ENCODE data around the gene MIDN.

MIDN gene

DNA sequence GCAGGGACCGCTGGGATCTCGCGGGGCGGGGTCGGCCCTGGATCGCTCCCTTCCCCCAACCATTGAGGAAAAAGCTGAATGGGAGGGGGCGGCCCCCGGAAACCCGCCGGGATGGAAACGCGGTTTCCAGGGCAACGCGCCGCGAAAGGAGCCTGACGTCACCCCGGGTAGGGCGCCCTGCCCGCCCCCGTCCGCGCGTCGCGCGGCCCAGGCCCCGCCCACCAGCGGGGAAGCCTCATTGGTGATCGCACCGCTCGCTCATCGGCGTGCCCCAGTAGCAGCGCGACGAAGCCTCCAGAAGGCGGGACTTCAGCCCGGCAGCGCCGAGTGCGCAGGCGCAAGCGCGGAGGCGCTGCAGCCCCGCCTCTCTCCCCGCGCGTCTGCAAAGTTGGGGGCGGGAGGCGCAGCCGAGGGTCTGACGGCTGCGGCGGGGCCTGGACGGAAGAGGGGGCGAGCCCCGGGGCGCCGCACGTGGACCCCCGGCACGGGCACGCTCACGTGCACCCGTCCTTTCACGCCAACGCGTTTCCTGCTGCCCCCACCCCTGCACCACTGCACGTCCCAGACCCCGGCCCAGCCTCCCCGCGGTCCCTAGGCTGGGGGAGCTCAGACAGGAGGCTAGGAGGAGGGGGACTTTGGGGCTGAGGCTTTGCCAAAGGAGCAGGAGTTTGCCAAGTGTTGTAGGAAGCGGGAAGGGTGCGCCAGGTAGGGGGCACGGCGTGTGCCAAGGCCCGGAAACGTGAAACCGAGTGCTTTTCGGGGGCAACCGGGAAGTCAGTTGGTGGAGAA is 12.6 kb downstream of the MIDN start:
- Histone ChIP-seq H3K27ac (ENCODE audit: low read depth, low read length) (peak overlapping the region; percentile 95), H3K9me2 (replicated peaks; ENCODE audit: control insufficient read depth, low read length) (no peaks in the 10 kb centered on the region), H3K4me1 (ENCODE audit: control insufficient read depth, low read length) (peaks cover 84% of the 10 kb centered on the region), H3K4me3 (ENCODE audit: low read length) (peak overlapping the region; percentile 77), H3K36me3 (ENCODE audit: control insufficient read depth, low read length) (peaks cover 42% of the 10 kb centered on the region), H4K20me1 (ENCODE audit: control insufficient read depth, insufficient read depth, low read depth, low read length) (no peaks in the 10 kb centered on the region), H3K79me2 (ENCODE audit: control insufficient read depth, low read length) (peaks cover 32% of the 10 kb centered on the region), H3F3A (ENCODE audit: control insufficient read depth, insufficient read depth) (peaks cover 65% of the 10 kb centered on the region), H3K9me3 (ENCODE audit: control insufficient read depth, insufficient read depth, low read length) (no peaks in the 10 kb centered on the region), H3K27me3 (ENCODE audit: control insufficient read depth, low read length) (no peaks in the 10 kb centered on the region), H3K4me2 (ENCODE audit: low read length) (peak overlapping the region; percentile 98)
- TF ChIP-seq EZH2phosphoT487 (IDR thresholded peaks at IDR 0.05; ENCODE audit: borderline replicate concordance, low read length): no peak

DNA sequence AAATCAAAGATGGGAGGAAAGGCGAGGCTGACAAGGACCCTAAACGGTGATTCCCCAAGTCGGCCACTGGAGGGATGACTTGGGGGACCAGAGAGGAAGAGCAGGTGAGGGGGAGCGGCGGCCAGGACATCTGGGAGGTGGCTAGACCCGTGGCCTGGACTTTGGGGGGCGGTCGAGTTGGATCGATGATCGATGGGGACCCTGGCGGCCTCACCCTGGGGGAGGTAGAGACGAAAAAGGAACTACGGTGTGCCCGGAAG is 13.1 kb downstream of the MIDN start:
- no peaks in the 10 kb centered on the region for H3K27me3 ChIP-seq (ENCODE audit: control insufficient read depth, low read length)
- H3K79me2 ChIP-seq (ENCODE audit: control insufficient read depth, low read length): peaks cover 32% of the 10 kb centered on the region
- peaks cover 39% of the 10 kb centered on the region for H3K36me3 ChIP-seq (ENCODE audit: control insufficient read depth, low read length)
- H3K9me3 ChIP-seq (ENCODE audit: control insufficient read depth, insufficient read depth, low read length): no peaks in the 10 kb centered on the region
- H3K9me2 ChIP-seq (replicated peaks; ENCODE audit: control insufficient read depth, low read length): no peaks in the 10 kb centered on the region
- H3K4me3 ChIP-seq (ENCODE audit: low read length): peak overlapping the region; percentile 77
- H3K4me1 ChIP-seq (ENCODE audit: control insufficient read depth, low read length): peaks cover 86% of the 10 kb centered on the region
- H3K4me2 ChIP-seq (ENCODE audit: low read length): peak overlapping the region; percentile 95
- H3F3A ChIP-seq (ENCODE audit: control insufficient read depth, insufficient read depth): peaks cover 66% of the 10 kb centered on the region
- TF ChIP-seq, protein P1, sequence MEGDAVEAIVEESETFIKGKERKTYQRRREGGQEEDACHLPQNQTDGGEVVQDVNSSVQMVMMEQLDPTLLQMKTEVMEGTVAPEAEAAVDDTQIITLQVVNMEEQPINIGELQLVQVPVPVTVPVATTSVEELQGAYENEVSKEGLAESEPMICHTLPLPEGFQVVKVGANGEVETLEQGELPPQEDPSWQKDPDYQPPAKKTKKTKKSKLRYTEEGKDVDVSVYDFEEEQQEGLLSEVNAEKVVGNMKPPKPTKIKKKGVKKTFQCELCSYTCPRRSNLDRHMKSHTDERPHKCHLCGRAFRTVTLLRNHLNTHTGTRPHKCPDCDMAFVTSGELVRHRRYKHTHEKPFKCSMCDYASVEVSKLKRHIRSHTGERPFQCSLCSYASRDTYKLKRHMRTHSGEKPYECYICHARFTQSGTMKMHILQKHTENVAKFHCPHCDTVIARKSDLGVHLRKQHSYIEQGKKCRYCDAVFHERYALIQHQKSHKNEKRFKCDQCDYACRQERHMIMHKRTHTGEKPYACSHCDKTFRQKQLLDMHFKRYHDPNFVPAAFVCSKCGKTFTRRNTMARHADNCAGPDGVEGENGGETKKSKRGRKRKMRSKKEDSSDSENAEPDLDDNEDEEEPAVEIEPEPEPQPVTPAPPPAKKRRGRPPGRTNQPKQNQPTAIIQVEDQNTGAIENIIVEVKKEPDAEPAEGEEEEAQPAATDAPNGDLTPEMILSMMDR (IDR thresholded peaks at IDR 0.05; ENCODE audit: low read depth, low read length, poor library complexity, severe bottlenecking): peak; percentile 71
- TF ChIP-seq EZH2phosphoT487 (IDR thresholded peaks at IDR 0.05; ENCODE audit: borderline replicate concordance, low read length): no peak
- no peaks in the 10 kb centered on the region for H4K20me1 ChIP-seq (ENCODE audit: control insufficient read depth, insufficient read depth, low read depth, low read length)
- peak overlapping the region; percentile 95 for H3K27ac ChIP-seq (ENCODE audit: low read depth, low read length)

DNA sequence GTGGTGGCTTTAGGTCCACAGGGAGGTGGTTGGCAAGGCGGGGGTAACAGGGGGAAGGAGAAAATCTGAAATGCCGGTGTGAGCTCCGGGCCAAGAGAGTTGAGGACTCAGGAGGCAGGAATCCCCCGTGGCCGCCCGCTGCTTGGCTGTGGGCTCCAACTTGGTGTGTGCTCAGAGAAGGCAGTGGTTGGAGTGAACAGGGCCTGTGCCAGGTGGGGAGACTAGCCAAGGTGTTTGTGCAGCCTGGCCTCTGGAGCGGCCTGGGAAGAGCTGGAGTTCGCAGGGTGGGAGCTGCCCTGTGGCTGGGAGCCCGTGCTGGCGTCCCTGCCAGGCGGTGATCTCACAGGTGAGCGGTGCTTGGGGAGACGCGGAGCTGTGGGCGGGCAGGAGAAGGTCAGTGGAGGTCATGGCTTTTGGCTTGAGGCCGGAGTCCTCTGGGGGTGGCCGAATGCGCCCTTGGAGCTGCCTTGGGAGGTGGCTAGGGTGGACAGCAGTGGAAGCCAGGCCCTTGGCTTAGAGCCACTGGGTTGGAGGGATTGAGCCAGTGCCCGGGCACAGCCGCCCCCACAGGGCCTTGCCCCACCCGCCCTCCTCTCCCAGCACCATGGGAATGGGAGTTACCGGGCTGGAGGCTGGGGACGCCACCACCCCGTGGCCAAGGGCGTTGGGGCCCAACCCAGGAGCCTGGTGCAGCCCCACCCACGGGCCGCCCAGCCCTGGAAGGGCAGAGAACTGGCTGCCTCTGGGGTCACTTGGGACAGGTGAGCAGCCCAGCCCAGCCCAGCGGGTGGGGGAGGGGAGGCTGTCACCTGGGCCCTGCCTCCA is 13.6 kb downstream of the MIDN start:
- Histone ChIP-seq H3F3A (ENCODE audit: control insufficient read depth, insufficient read depth) (peaks cover 62% of the 10 kb centered on the region), H3K9me2 (replicated peaks; ENCODE audit: control insufficient read depth, low read length) (no peaks in the 10 kb centered on the region), H3K4me2 (ENCODE audit: low read length) (peak overlapping the region; percentile 95), H3K4me3 (ENCODE audit: low read length) (peak overlapping the region; percentile 77), H3K27me3 (ENCODE audit: control insufficient read depth, low read length) (no peaks in the 10 kb centered on the region), H3K9me3 (ENCODE audit: control insufficient read depth, insufficient read depth, low read length) (no peaks in the 10 kb centered on the region), H4K20me1 (ENCODE audit: control insufficient read depth, insufficient read depth, low read depth, low read length) (no peaks in the 10 kb centered on the region), H3K27ac (ENCODE audit: low read depth, low read length) (peak overlapping the region; percentile 95), H3K4me1 (ENCODE audit: control insufficient read depth, low read length) (peaks cover 86% of the 10 kb centered on the region), H3K79me2 (ENCODE audit: control insufficient read depth, low read length) (peaks cover 32% of the 10 kb centered on the region), H3K36me3 (ENCODE audit: control insufficient read depth, low read length) (peaks cover 33% of the 10 kb centered on the region)
- no peak for TF ChIP-seq EZH2phosphoT487 (IDR thresholded peaks at IDR 0.05; ENCODE audit: borderline replicate concordance, low read length)
- TF ChIP-seq, protein P1 (IDR thresholded peaks at IDR 0.05; ENCODE audit: low read depth, low read length, poor library complexity, severe bottlenecking): peak; percentile 39
